ENCODE measurements around the gene MLH3.

DNA sequence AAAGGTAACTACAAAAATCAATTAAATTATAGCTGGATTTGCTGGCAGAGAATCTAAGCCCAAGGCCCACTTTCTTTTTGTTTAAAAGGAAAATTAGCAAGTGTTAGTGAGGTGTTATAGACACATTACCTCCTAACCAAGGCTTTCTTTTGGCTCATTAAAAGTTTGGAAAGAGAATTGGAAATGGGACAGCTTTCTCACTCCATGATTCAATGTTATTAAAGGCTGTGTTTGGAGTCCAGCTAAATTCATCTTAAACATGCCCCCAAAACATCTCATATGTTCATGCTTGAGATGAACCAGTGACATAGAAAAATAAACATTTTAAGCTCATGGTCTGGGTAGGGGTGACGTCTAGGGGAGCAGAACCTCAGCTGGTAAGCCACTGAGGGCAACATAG, 82.5 kb downstream of the MLH3 start:
- TF ChIP-seq, protein P1, sequence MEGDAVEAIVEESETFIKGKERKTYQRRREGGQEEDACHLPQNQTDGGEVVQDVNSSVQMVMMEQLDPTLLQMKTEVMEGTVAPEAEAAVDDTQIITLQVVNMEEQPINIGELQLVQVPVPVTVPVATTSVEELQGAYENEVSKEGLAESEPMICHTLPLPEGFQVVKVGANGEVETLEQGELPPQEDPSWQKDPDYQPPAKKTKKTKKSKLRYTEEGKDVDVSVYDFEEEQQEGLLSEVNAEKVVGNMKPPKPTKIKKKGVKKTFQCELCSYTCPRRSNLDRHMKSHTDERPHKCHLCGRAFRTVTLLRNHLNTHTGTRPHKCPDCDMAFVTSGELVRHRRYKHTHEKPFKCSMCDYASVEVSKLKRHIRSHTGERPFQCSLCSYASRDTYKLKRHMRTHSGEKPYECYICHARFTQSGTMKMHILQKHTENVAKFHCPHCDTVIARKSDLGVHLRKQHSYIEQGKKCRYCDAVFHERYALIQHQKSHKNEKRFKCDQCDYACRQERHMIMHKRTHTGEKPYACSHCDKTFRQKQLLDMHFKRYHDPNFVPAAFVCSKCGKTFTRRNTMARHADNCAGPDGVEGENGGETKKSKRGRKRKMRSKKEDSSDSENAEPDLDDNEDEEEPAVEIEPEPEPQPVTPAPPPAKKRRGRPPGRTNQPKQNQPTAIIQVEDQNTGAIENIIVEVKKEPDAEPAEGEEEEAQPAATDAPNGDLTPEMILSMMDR (IDR thresholded peaks at IDR 0.05), result no peak
- no peak for TF ChIP-seq POLR2AphosphoS5 (IDR thresholded peaks at IDR 0.05)
- TF ChIP-seq EP300 (IDR thresholded peaks at IDR 0.05), result no peak
- no peak for TF ChIP-seq POLR2A (IDR thresholded peaks at IDR 0.05; ENCODE audit: low read depth)

Data from esophagus muscularis mucosa (tissue), 4 donors.